Activated naive CD4-positive, alpha-beta T cell treated with anti-CD3 and anti-CD28 coated beads, Interleukin-2, amount 50 U/mL, for 16 hours (primary cell): ENCODE results near the gene ARHGAP8.

Source experiments
- DNase-seq: peaks from one replicate; pipeline ENCODE4 v3.0.0-alpha.2; 2020

The ARHGAP8 gene

DNA sequence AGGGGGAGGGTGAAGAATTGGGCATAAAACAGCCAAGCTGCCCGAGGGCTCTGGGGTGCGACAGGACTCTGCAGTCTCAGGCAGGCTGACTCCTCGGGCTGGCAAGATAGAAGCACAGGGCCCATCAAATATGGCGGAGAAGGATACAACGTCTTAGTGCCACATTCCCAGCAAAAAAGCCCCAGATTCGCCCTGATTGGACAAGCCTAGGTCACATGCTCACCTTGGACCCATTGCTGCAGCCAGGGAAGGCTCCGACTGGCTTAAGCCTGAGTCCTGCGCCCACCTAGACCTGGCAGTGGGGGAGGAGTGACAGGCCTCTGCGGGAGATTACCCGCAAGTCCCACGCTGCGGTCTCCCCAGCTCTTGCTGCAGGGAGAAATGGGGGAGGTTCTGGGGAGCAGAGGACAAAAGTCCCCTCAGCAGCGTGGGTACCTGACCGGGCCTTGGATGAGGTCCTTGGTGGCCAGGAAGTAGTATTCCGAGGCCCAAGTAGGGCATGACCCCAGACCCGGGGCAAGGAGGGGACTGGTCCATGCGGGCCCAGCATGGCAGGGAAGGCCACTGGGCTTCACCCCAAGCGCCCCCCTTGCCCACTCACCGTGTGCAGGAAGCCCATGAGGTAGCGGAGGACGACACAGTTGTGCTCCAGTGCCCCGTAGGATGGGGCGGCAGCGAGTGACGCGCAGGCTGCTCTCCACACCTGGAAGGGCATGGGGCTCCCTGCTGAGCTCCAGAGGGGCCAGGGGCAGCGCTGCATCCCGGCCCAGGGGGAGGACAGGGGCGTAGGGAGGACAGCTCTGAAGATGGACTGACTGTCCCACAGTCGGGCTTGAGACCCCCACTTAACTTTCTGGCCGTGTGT is 113.0 kb downstream of the ARHGAP8 start:
- DNase-seq, result no peak

DNA sequence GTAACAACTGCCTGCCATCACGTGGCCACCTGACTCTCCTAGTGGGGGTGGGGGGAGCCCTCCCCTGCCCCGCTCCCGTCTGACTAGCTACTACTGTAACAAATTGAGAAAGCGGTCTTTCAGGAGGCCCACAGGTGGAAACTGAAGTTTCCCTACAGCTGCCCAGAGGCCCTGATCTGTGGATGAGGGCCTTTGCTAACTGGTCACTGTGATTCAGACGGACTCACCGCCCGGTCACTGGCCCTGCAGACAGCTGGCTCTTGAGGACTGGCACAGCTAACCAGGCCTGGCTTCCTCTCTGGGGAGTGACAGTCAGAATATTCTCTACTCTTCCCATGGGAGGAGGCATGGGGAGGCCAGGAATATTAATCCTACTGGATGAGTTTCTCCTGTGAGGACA is 116.8 kb downstream of the ARHGAP8 start:
- DNase-seq, result no peak

DNA sequence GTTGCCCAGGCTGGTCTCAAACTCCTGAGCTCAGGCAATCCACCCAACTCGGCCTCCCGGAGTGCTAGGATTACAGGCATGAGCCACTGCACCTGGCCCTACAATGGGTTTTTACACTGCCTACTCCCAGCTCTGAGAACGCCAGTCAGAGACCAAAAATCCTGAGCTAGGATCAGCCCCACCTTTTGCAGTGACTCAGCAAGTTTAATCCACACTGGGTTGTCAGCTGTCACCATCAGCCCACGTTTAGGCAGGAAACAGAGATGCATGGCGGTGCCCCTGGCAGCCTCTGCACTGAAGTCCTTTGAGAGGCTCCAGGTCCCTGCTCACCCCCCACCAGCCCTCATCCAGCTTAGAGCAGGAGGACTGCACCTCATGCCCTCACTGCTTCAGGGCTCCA is 117.6 kb downstream of the ARHGAP8 start:
- no peak for DNase-seq

DNA sequence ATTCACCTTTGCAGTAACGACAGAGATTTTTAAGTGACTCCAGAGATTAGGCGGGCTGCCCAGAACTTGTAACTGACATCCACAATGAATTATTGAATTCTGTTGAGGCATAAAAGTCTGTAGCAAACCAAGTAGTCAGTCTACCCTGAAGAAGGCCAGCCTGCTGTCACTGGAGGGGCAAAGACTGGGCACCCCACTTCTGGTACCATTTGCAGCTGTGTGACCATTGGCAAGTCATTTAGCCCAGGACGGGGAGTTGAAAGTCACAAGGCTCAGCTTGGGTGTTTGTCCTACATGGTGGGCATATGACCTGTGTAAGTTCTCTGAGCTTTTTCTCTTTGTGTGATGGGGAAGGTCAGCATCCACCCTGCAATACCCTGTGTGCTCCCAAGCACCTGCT is 119.4 kb downstream of the ARHGAP8 start:
- DNase-seq, result no peak

DNA sequence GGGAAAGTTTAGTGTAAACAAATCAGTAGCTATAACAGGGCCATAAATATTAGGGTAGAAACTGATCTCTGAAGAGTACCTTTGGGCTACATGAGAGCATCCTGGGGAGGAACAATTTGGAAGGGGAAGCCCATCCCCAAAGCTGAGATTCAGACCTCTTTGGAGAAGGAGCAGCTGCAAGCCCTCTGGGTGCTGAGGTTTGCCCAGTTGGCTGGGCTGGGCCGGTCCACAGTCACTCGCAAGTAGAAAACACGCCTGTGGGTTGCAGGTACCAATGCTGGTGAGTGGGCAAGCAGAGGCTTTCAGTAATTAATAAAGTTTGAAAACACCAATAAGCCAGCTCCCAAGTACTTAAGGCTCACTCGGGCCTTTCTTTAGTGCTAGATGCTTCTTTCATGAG is 124.5 kb downstream of the ARHGAP8 start:
- DNase-seq, result no peak

DNA sequence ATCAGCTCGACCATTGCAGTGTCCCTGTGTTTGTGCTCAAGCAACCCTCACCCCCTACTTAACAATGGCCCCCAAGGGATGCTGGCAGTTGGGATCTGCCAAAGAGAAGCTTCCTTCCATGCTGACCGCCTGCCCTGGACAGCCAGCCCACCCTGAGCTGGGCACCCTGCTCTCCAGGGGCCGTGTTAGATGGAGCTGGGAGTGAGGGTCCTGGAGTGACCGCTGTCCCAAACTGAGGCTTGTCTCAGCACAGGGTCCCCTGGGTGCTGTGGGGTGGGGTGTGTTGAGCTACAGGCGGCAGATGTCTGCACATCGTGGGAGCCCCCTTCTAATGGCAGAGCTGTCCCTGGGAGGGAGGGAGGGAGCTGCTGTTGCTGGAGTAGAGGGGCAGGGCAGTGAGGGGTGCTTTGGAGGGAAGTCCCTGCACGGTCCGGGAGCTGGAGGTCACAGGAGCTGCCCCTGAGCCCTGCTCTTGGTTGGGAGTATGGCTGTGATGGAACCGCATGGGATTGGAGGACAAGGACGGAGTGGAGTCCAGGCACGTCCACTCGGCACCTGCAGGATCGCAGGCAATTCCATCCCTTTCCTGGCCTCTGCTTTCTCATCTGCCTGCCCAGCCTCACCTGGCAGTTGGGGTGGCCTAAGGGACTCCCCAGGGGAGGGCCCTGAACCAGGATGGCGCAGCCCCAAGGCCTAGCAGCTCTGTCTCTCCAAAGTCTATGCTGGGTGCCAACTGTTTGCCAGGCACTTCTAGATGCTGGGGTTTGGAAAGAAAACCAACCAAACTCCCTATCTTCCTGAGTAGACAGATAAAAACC is 126.3 kb downstream of the ARHGAP8 start:
- no peak for DNase-seq

DNA sequence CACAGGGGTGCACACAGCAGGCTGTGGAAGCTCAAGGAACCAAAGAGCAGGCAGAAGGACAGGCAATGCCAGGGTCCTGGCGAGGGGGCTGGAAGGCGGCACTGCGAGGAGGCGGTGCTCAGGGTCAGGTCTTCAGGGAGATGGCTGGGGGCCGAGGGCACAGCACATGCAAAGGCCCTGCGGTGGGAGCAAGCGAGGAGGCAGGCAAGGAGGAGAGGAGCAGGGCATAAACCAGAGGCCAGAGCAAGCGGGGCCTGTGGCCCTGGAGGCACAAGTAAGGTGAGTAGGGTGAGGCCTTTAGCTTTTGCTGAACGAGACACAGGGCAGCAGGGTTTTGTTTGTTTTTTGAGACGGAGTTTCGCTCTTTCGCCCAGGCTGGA is 126.9 kb downstream of the ARHGAP8 start:
- DNase-seq, result no peak

DNA sequence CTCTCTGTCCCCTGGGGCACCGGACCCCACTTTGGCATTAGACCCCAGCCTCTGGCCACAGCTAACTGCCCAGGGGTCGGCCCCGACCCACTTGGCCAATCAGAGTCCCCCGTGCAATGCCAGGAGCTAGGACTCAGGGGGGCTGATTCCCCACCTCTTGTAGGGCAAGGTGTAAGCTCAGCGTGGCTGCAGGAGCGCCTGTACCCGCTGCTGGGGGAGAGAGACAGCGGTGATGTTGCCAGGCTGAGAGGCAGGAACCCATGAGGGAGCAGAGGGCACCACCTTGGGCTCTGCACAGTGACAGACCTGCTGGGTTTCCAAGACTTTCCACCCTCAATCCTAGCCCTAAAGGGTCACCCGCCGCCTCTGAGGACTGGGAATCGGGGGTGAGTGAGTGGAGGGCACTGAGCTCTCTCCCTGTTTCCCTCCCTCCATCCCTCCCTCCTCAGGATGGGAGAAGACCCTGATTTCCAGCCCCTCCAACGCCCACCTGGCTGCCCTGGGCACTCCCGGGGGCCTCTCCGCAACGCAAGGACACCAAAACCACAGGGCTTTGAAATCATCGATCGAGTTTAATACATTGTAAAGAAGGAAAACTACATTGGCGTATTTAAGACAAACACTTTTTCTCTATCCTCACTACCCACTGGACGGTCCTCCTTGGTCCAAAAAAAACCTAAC is 128.4 kb downstream of the ARHGAP8 start:
- no peak for DNase-seq

DNA sequence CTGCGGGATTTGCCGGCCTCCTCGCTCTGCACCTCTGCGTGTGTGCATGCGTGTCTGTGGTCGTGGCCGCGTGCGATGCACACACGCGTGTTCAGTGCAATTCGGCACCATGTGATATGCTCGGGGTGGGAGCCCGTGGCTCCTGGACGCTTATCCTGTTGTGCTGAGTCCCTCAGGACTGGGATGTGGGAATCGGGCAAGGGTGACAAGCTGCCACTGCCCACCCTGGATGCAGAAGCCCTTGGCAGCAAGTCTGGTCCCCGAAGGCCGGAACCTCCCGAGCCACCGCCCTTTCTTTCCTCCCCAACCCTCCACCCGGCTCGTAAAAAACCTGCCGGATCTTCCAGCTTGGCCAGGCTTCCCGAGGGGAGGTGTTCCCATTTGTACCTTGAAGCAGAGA is 129.2 kb downstream of the ARHGAP8 start:
- no peak for DNase-seq

DNA sequence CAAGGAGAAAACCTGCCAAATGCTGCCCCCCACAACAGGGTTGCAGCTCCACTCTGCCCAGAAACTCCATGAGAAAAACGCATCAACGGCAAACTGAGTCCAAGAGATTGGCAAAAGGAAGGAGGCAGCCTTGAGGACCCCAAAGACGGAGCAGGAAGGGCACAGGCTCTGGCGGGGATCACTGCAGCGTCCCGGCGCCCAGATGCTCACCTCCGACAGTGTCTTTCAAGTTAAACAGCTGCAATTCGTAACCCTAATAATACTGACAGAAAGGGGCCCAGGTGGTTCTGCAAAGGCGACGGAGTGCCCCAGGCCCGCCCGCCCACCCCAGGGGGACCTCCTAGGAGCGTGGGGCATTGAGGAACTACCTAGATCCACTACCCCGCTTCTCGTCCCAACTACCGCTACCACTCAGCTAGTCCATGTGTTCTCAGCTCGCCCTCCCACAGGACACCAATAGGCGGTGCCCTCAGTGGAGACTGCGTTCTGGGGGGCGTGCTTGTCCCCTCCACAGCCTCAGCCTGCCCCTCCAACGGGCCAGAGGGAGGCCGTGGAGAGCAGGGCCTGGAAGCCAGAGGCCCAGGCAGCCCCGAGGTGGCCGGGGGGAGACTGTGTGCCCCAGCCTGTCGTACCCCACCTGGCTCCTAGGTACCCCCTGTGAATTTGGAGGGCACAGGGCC is 130.0 kb downstream of the ARHGAP8 start:
- no peak for DNase-seq

DNA sequence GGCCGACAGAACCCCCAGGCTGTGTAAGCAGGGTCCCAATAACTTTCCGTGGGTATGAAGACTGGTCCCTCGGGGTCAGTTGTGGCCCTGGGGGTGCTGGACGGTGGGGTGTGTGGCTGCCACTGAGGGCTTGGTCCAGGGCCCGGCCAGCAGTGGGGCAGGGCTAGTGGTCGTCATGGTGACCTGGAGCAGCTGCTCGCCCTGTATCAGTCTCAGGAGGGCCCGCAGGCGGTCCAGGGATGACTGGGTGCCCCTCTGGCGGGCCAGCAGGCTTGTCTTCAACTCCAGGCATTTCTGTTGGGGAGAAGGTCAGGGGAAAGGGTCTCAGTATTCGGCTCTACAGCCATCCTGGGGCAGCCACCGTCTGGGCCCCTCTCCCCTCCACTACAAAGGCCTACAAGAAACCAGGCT is 130.6 kb downstream of the ARHGAP8 start:
- DNase-seq, result no peak

DNA sequence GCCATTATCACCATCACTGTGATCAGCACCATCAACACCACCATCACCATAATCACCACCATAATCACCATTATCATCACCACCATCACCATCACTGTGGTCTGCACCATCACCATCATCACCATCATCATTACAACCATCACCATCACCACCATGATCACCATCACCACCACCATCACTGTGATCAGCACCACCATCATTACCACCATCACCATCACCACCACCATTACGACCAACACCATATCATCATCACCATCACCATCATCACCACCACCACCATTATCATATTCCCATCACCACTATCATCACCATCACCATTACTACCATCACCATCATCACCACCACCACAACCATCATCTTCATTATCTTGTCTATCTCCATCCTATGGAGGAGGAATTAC is 132.2 kb downstream of the ARHGAP8 start:
- no peak for DNase-seq

DNA sequence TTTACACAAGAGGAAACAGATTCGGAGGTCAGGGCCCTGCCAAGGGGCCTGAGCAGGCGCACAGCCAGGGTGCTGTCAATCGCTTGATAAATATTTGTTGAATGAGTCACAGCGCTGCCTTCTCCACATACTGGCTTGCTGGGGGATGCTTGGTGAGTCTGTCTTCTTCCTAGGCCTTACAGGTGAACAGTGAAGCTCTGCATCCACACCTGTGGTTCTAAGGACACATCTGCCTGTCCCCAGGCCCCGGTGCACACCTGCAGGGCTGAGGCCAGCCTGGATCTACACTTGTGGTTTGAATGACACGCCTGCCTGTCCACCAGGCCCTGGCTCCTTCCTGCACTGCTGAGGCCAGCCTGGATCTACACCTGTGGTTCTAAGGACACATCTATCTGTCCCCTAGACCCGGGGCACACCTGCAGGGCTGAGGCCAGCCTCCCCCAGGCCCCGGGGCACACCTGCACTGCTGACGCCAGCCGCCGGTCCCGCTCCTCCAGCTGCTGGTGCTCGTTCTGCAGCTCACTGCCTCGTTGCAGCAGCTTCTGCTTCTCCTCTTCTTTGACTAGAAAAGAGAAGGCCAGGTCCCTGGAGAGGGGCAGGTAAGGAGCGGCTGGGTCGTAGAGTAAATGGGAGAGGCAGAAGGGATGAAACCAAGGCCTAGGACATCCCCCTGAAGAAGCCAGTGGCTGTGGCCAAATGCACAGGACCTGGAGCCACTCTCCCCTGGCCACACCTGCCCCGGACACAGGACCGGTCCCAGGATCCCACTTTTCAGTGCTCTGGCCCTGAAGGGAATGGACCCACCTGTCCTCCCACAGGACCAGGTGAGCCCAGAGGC is 132.8 kb downstream of the ARHGAP8 start:
- DNase-seq, result no peak

DNA sequence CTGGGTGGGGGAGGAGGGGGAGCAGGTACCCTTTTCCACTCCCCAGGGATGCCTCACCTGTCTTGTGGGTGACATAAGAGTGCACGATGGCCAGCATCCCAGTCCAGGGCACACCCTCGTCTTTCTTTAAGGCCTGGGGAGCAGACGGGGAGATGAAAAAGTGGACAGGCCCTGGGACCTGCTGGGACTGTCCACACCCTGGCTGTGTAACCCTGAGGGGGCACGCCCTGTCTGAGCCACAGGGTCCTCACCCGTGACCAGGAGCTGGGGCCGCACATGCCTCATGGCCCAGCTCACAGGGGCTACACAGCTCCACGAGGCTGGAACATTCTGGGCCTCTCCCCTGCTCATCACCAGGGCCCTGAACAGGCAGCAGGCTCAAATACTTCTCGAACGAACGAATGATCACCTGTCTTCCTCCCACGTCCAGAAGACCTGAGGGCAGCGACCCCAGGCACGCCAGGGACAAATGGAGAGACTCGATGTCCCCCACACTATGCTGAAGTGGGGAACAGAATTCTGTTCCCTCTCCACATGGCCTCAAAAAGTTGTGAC is 133.5 kb downstream of the ARHGAP8 start:
- no peak for DNase-seq

DNA sequence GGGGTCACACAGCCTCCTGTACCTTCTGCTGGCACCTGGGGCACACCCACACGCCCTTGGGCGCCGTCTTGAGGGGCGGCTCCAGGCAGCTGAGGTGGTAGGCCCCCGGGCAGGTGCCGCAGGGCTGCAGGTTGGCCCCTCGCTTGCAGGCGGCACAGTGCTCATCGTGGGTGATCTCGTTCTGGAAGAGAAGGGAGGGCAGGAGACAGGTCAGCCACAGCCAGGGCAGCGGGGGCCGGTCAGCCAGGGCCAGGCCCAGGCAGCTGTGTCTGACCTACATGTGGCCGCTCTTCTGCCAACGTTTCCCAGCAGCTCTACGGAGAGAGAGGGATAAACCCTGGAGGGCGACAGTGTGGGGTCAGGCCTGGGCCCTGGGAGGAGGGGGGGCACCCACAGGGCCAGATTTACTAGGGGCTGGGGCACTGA is 135.6 kb downstream of the ARHGAP8 start:
- no peak for DNase-seq

DNA sequence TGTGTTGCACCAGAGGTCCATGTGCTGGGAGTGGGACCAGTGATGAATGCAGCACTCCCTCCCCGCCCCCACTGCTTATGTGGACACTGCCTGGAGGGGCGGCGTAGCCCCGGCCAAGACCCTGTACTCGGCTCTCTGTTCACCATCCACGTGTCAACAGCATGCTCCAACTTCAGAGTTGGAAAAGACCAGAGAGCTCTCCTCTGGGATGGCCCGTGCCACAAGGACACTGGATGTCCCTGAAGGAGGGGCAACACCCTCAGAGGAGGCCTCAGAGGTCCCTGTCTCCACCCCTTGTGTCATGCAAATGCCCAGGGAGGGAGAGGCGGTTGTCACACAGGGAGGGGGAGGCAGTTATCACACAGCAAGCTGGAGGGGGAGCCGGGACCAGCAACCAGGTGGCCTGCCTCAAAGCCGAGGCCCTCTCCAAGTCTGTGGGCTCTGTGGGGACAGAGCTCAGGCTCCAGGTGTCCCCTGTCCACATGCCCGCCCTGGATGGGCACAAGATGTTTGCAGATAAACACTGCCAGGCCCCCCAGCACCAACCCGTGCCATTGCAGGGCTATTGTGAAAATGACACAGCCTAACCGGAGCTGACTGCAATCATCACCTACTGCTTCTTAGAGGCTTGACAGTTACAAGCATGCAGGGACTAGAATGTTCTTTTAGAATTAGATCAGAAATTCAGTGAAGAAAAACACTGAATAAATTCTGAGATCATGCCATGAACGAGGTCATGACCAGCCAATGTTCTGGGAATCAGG is 136.3 kb downstream of the ARHGAP8 start:
- DNase-seq, result no peak

DNA sequence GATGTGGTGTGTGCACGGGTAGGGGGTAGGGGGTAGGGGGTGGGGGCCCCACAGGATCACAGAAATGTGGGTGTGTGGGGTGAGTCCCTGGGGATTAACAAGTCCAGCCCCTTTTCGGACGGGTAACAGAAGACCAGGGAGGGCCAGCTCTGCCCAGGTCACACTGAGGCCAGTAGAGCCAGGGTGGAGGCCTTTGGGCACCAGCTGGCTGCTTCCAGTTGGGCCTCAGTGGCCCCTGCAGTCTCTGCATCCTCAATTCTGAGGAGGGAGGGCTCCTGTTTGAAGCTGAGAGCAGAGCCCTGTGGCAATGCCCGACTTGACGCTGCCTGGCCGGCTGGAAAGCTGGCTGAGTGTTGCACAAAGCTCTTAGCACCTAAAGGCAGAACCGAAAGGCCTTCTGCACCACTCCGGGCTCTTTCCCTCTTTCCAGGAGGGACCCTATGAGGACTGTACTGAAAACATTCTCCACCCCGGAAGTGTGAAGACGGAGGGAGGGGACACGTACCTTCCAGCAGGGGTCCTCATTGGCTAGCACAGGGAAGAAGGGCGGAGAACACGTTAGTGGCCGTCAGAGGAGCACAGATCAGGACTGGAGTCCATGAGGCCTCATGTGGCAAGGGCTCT is 137.0 kb downstream of the ARHGAP8 start:
- no peak for DNase-seq

DNA sequence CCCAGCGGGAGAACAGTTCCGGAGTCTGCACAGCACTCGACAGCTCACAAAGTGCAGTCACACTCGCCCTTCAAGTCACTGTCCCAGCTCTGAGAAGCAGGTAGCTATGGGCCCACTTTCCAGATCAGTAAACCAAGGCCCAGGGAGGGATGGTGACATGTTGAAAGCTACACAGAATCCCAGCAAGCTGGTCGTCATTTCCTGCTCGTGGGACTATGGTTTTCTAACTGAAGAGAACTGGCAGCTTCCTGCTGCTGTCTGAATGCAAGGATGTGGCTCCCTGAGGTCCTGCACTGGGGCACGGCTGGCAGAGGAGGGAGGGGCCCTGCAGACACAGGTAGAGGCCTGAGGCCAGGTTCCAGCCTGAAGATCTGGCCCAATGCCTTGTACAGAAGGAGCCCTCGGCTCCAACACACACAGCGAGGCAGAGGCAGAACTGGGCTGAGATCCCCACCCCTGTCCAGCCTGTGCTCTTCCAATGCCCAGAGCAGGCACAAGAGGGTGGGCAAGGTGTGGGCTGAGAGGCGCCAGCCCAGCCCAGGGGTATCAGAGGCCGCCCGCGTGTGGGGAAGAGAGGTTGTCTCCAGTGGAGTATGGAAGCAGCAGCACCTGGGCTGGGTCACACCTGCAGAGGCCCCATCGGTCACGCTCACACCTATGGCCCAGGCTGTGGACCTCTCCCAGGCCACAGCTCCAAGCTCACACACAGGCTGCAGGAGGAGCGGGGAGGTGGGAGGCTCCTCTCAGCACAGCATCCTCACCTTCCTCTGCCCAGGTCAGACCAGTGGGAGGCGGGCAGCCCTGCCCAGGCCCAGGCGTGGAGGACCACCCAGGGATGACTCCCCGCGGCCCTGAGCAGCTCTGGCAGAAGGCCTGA is 138.3 kb downstream of the ARHGAP8 start:
- DNase-seq, result no peak

DNA sequence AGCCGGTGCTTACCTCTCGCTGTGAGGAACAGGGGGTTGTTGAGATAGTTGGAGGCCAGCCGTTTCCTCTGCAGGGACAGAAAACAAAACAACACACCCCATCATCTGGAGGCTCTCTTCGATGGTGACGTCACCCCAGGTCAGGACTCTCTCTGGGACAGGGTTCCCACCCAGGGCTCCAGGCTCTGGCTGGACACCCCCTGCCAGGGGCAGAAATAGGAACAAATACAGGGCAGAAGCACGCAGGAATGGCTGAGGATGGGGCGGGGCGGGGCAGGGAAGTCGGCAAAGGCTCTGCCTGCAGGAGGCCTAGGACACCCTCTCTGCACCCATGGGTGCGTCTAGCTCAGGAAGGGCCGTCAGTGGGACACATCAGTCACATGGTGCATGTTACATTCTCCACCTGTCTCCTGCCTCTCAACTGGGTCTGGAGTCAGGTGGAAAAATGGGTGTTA is 138.9 kb downstream of the ARHGAP8 start:
- no peak for DNase-seq
